ENCODE data around the gene CNPY3. TPM values are rescaled to one million over a fixed set of nuclear protein-coding genes. Genes with fewer than 3 reads are reported as not detected.

CNPY3 gene
- total and polyA plus RNA-seq, 2 experiments from 2014 or later, result 71.8 to 137 TPM

DNA sequence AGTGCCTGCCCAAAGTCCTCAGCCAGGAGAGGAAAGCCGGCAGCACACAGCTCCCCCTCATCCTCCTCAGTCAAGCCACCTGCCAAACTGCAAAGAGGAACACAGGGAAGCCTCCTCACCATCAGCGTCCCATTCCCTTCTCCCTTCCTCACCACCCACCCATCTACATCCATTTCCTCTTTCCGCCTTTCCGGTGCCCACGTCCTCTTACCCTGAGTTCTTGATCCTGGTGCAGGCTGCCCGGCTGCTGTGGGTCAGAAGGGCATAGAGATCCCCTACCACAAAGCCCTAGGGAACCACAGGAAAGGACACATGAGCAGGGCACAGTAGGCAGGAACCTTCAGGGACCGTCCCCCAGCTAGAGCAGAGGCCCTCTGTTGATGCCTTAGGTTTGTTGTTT lies 37.3 kb downstream of the CNPY3 start:
- Histone ChIP-seq H3K27ac (no peak overlapping the region), H3K79me2 (no peaks in the 10 kb centered on the region), H3K9me2 (replicated peaks; ENCODE audit: insufficient read depth) (no peaks in the 10 kb centered on the region), H3K4me1 (ENCODE audit: insufficient read depth) (no peaks in the 10 kb centered on the region), H3K9me3 (ENCODE audit: low read depth) (no peaks in the 10 kb centered on the region), H3K27me3 (no peaks in the 10 kb centered on the region), H2AFZ (no peak overlapping the region), H4K20me1 (ENCODE audit: insufficient read depth, poor library complexity, severe bottlenecking) (no peaks in the 10 kb centered on the region), H3K4me3 (no peak overlapping the region), H3K36me3 (replicated peaks; ENCODE audit: insufficient read depth, low read depth) (no peaks in the 10 kb centered on the region), H3K4me2 (no peak overlapping the region)
- TF ChIP-seq EZH2 (IDR thresholded peaks at IDR 0.05; ENCODE audit: borderline replicate concordance), result no peak
- TF ChIP-seq, protein P1, sequence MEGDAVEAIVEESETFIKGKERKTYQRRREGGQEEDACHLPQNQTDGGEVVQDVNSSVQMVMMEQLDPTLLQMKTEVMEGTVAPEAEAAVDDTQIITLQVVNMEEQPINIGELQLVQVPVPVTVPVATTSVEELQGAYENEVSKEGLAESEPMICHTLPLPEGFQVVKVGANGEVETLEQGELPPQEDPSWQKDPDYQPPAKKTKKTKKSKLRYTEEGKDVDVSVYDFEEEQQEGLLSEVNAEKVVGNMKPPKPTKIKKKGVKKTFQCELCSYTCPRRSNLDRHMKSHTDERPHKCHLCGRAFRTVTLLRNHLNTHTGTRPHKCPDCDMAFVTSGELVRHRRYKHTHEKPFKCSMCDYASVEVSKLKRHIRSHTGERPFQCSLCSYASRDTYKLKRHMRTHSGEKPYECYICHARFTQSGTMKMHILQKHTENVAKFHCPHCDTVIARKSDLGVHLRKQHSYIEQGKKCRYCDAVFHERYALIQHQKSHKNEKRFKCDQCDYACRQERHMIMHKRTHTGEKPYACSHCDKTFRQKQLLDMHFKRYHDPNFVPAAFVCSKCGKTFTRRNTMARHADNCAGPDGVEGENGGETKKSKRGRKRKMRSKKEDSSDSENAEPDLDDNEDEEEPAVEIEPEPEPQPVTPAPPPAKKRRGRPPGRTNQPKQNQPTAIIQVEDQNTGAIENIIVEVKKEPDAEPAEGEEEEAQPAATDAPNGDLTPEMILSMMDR (IDR thresholded peaks at IDR 0.05; ENCODE audit: poor library complexity), result no peak
- TF ChIP-seq EZH2phosphoT487 (IDR thresholded peaks at IDR 0.05; ENCODE audit: low read depth, severe bottlenecking, unreplicated experiment), result no peak
- WGBS (ENCODE audit: low lambda C conversion rate, missing lambda C conversion rate), result 82% methylated on average over 7 of the region's 7 CpGs
- no peak for DNase-seq (ENCODE audit: low spot score)

DNA sequence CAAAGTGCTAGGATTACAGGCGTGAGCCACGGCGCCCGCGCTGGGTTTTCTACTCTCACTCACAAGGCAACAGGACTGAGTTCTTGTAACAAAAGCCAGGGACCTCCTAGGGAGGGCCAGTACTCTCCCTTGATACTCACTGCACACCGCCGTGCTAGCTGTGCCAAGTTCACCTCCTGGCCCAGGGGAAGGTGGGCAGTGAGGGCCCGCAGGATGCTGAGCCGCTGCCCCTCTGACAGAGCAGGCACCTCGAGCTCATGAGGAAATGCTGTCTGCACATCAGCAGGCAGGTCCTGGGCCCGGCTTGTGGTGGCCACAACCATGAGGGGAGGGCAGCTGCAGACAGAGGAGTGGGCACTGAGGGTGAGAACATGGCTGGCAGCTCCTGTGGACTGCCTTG lies 37.9 kb downstream of the CNPY3 start:
- TF ChIP-seq, protein P1 (IDR thresholded peaks at IDR 0.05; ENCODE audit: poor library complexity), result no peak
- TF ChIP-seq EZH2 (IDR thresholded peaks at IDR 0.05; ENCODE audit: borderline replicate concordance) (no peak), EZH2phosphoT487 (IDR thresholded peaks at IDR 0.05; ENCODE audit: low read depth, severe bottlenecking, unreplicated experiment) (no peak)
- Histone ChIP-seq H3K4me2 (no peak overlapping the region), H3K4me3 (no peak overlapping the region), H3K27me3 (no peaks in the 10 kb centered on the region), H3K9me3 (ENCODE audit: low read depth) (no peaks in the 10 kb centered on the region), H3K79me2 (no peaks in the 10 kb centered on the region), H3K4me1 (ENCODE audit: insufficient read depth) (no peaks in the 10 kb centered on the region), H3K36me3 (replicated peaks; ENCODE audit: insufficient read depth, low read depth) (no peaks in the 10 kb centered on the region), H3K9me2 (replicated peaks; ENCODE audit: insufficient read depth) (no peaks in the 10 kb centered on the region), H4K20me1 (ENCODE audit: insufficient read depth, poor library complexity, severe bottlenecking) (no peaks in the 10 kb centered on the region), H3K27ac (no peak overlapping the region), H2AFZ (no peak overlapping the region)
- whole genome bisulfite sequencing (ENCODE audit: low lambda C conversion rate, missing lambda C conversion rate), result 97% methylated on average over 11 of the region's 11 CpGs
- no peak for DNase-seq (ENCODE audit: low spot score)

DNA sequence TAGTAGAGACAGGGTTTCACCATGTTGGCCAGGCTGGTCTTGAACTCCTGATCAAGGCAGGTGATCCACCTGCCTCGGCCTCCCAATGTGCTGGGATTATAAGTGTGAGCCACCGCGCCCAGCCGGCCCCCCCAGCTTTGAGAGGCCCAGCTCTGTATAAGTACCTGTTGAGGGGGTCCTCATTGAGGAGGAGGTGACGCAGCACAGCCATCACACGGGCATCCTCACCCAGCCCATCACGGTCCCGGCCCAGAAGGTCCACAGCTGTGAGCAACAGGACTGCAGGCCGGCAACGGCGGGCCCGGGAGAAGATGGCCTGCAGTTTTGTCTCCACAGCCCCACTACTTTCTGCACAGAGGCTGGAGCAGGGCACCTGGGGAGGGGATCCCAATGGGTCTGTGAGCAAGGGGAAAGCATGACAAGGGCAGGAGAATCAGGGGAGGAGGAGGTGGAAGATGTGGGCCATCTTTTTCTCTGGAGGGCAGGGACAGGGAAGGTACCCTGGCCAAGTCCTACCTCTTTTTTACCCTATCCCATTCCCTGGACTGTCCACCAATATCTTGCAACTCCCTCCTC lies 38.9 kb downstream of the CNPY3 start:
- TF ChIP-seq, protein P1 (IDR thresholded peaks at IDR 0.05; ENCODE audit: poor library complexity), result no peak
- TF ChIP-seq EZH2phosphoT487 (IDR thresholded peaks at IDR 0.05; ENCODE audit: low read depth, severe bottlenecking, unreplicated experiment), result no peak
- TF ChIP-seq EZH2 (IDR thresholded peaks at IDR 0.05; ENCODE audit: borderline replicate concordance), result no peak
- Histone ChIP-seq H3K36me3 (replicated peaks; ENCODE audit: insufficient read depth, low read depth) (no peaks in the 10 kb centered on the region), H2AFZ (no peak overlapping the region), H3K4me2 (no peak overlapping the region), H3K27ac (no peak overlapping the region), H3K9me3 (ENCODE audit: low read depth) (no peaks in the 10 kb centered on the region), H3K4me3 (no peak overlapping the region), H3K9me2 (replicated peaks; ENCODE audit: insufficient read depth) (no peaks in the 10 kb centered on the region), H3K4me1 (ENCODE audit: insufficient read depth) (no peaks in the 10 kb centered on the region), H4K20me1 (ENCODE audit: insufficient read depth, poor library complexity, severe bottlenecking) (no peaks in the 10 kb centered on the region), H3K79me2 (no peaks in the 10 kb centered on the region), H3K27me3 (no peaks in the 10 kb centered on the region)
- WGBS (ENCODE audit: low lambda C conversion rate, missing lambda C conversion rate), result 96% methylated on average over 12 of the region's 12 CpGs
- no peak for DNase-seq (ENCODE audit: low spot score)

All from hepatocyte (in vitro differentiated cells).